A204.1 (cell line): Measurements from ENCODE around the gene RAB25.

Source experiments
- FAIRE-seq: peaks from 2 replicates; lab custom pipeline; 2012; peaks lifted over from hg19 to GRCh38; lab: Jason Lieb, UNC

Gene RAB25

GRCh38 chr1:156118177-156118868 lies 57.4 kb downstream of the RAB25 start:
- no peak for FAIRE-seq

- FAIRE-seq, result no peak
These were observed 58.7 kb downstream of the RAB25 start for GRCh38 chr1:156119503-156120209.
